Activated CD4-positive, alpha-beta memory T cell treated with anti-CD3 and anti-CD28 coated beads for 36 hours (primary cell): Measurements from ENCODE around the gene KCTD18. TPM values are rescaled to one million over a fixed set of nuclear protein-coding genes. Genes with fewer than 3 reads are reported as not detected.

Experiments
- CTCF ChIA-PET: fragments of 350-600 bp; sonication (Branson Sonifier 250); formaldehyde crosslinking; loops from one replicate; lab custom pipeline; 2021; ENCODE audit warnings: antibody characterized with exemption, inconsistent platforms; lab: Charles Lee
- POLR2A ChIA-PET: fragments of 350-600 bp; sonication (Branson Sonifier 250); formaldehyde crosslinking; loops from one replicate; lab custom pipeline; 2021; ENCODE audit warnings: antibody characterized with exemption; lab: Charles Lee
- DNase-seq: peaks from one replicate; pipeline ENCODE4 v3.0.0-alpha.2; 2020
- H3K27ac Mint-ChIP-seq: one replicate; pipeline ENCODE4 v1.8.0; 2021; ENCODE audit warnings: mixed read lengths
- H3K27me3 Mint-ChIP-seq: one replicate; pipeline ENCODE4 v1.8.0; 2021; ENCODE audit warnings: mixed read lengths
- H3K36me3 Mint-ChIP-seq: one replicate; pipeline ENCODE4 v1.8.0; 2021; ENCODE audit warnings: mixed read lengths
- H3K4me1 Mint-ChIP-seq: one replicate; pipeline ENCODE4 v1.8.0; 2021; ENCODE audit warnings: low read depth, mixed read lengths
- H3K4me3 Mint-ChIP-seq: one replicate; pipeline ENCODE4 v1.8.0; 2021; ENCODE audit warnings: mild to moderate bottlenecking, mixed read lengths
- H3K9me3 Mint-ChIP-seq: one replicate; pipeline ENCODE4 v1.8.0; 2021; ENCODE audit warnings: mixed read lengths
- intact Hi-C: fragments of 100-400 bp; cut with micrococcal nuclease; formaldehyde crosslinking; loops from one replicate; pipeline ENCODE4 v1.15.1; 2023
- total RNA-seq, 2 experiments: library from RNA; stranded (reverse); gene quantifications; one replicate each; pipeline ENCODE4 v1.2.3, GENCODE V29; 2021

Gene KCTD18
- total RNA-seq, 2 experiments from 2014 or later, result 13.8 to 14.9 TPM

GRCh38 chr2:200515155-200515554 lies 5.3 kb upstream of the KCTD18 start:
- Mint-ChIP-seq H3K36me3 (no peaks in the 10 kb centered on the region), H3K4me3 (no peak overlapping the region), H3K27ac (peak overlapping the region; percentile 2), H3K4me1 (peaks cover 17% of the 10 kb centered on the region), H3K9me3 (no peaks in the 10 kb centered on the region), H3K27me3 (no peaks in the 10 kb centered on the region)
- POLR2A ChIA-PET, result no interaction called here
- DNase-seq, result no peak
- CTCF ChIA-PET, result no interaction called here
- intact Hi-C loops, result loop anchor here (1.0 kb wide), 1 partner anchor 11 kb away; the partner anchor contains the start of gene SGO2

- no peaks in the 10 kb centered on the region for H3K27me3 Mint-ChIP-seq
- H3K27ac Mint-ChIP-seq, result peak overlapping the region; percentile 86
- intact Hi-C loops, result no loop called here
- ChIA-PET POLR2A (interaction anchor here (2.5 kb wide), 1 partner anchor 17 kb away, joined by 11 read pairs; the partner anchor contains the start of gene SGO2), CTCF (interaction anchor here (0.7 to 1.7 kb wide), 13 partner anchors 11 to 523 kb away, joined by 3 to 10 read pairs (median 4); partner anchors contain the start of gene SGO2)
- H3K36me3 Mint-ChIP-seq, result peaks cover 2% of the 10 kb centered on the region
- H3K9me3 Mint-ChIP-seq, result no peaks in the 10 kb centered on the region
- peak; percentile 20 for DNase-seq
- H3K4me1 Mint-ChIP-seq, result peaks cover 24% of the 10 kb centered on the region
- H3K4me3 Mint-ChIP-seq, result peak overlapping the region; percentile 97
Measured at GRCh38 chr2:200509235-200509611, 645 bp downstream of the KCTD18 start.

- no peak overlapping the region for H3K27ac Mint-ChIP-seq
Measured at GRCh38 chr2:200507179-200507578, 2.7 kb downstream of the KCTD18 start.

DNA sequence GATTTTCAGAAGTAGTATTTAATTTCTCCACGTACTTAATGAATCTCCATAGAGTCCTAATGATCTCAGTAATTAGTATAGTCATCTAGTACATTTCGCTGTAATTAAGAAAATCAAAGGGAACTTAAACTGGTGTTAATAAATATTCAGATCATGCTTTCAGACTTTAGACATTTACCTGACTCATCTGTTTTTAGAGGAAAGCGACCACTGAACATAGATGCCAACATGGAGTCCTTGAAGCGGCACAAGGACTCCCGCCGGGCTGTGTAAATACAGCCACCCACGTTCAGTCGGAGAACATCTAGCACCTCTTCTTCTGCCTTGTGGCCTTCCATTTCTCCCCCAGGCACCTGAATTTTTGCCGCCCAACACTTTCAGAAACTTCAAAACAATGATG lies 3.2 kb downstream of the KCTD18 start:
- DNase-seq, result no peak
- no peak overlapping the region for H3K4me3 Mint-ChIP-seq
- intact Hi-C loops, result no loop called here
- peaks cover 2% of the 10 kb centered on the region for H3K9me3 Mint-ChIP-seq
- H3K4me1 Mint-ChIP-seq, result peaks cover 29% of the 10 kb centered on the region
- no peak overlapping the region for H3K27ac Mint-ChIP-seq
- CTCF ChIA-PET, result interaction anchor here (0.6 kb wide), 1 partner anchor 526 kb away, joined by 4 read pairs; no protein-coding TSS in a partner anchor
- no peaks in the 10 kb centered on the region for H3K27me3 Mint-ChIP-seq
- H3K36me3 Mint-ChIP-seq, result peaks cover 13% of the 10 kb centered on the region
- POLR2A ChIA-PET, result no interaction called here

More at GRCh38 chr2:200507179-200507578, 2.7 kb downstream of the KCTD18 start:
- Mint-ChIP-seq H3K27me3 (no peaks in the 10 kb centered on the region), H3K36me3 (peaks cover 12% of the 10 kb centered on the region), H3K4me1 (peaks cover 29% of the 10 kb centered on the region), H3K9me3 (peaks cover 2% of the 10 kb centered on the region), H3K4me3 (no peak overlapping the region)
- ChIA-PET POLR2A (no interaction called here), CTCF (no interaction called here)
- intact Hi-C loops, result no loop called here
- no peak for DNase-seq

GRCh38 chr2:200502196-200502595 lies 7.7 kb downstream of the KCTD18 start:
- H3K27ac Mint-ChIP-seq, result no peak overlapping the region
- peaks cover 19% of the 10 kb centered on the region for H3K36me3 Mint-ChIP-seq
- H3K4me1 Mint-ChIP-seq, result peaks cover 13% of the 10 kb centered on the region
- no peak for DNase-seq
- ChIA-PET CTCF (interaction anchor here (0.6 to 0.9 kb wide), 2 partner anchors 9 to 24 kb away, joined by 3 read pairs; no protein-coding TSS in a partner anchor), POLR2A (no interaction called here)
- intact Hi-C loops, result no loop called here
- H3K9me3 Mint-ChIP-seq, result peaks cover 2% of the 10 kb centered on the region
- H3K27me3 Mint-ChIP-seq, result no peaks in the 10 kb centered on the region
- no peak overlapping the region for H3K4me3 Mint-ChIP-seq

DNA sequence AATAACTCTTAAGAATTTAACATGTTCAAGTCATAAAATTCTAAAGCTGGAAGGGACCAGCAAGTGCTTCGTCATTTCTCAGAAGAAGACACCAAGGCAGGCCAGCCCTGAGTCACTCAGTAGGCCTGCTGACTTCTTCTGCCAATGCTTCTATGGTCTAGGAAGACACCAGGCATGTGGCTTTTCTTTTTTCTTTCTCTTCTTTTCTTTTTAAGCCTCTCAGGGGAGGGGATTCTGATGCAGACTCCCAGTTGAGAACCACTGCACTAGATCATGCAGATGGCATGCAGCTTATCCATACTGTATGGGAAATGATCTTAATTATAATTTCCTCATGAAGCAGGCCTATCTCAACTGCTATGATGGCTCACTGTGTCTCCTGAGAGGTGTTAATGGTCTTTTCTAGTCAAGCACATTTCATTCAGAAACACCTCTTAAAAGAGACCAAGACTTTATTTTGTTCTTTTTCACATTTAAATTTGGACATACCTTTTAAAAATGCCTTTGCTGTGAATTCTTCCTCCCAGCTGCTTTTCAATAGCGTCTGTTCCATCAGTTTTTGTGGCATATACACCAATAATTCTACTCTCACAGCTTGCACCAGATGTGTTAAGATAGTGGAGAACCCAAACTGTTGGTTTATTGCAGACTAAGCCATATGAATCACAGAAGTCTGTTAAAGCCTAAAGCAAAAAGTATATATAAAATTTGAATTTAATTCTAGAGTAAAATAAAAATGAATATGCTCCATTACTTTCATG lies 11.3 kb downstream of the KCTD18 start:
- peaks cover 24% of the 10 kb centered on the region for H3K36me3 Mint-ChIP-seq
- H3K27me3 Mint-ChIP-seq, result no peaks in the 10 kb centered on the region
- intact Hi-C loops, result no loop called here
- H3K27ac Mint-ChIP-seq, result no peak overlapping the region
- POLR2A ChIA-PET, result interaction anchor here (0.6 kb wide), 1 partner anchor 16 kb away, joined by 3 read pairs; no protein-coding TSS in a partner anchor
- no peak overlapping the region for H3K4me3 Mint-ChIP-seq
- CTCF ChIA-PET, result interaction anchor here (4.2 kb wide), 1 partner anchor 16 kb away, joined by 25 read pairs; no protein-coding TSS in a partner anchor
- H3K9me3 Mint-ChIP-seq, result peaks cover 2% of the 10 kb centered on the region
- H3K4me1 Mint-ChIP-seq, result peaks cover 5% of the 10 kb centered on the region
- DNase-seq, result no peak

GRCh38 chr2:200496696-200497095 lies 13.2 kb downstream of the KCTD18 start:
- DNase-seq, result no peak
- intact Hi-C loops, result no loop called here
- ChIA-PET POLR2A (no interaction called here), CTCF (interaction anchor here (4.2 kb wide), 1 partner anchor 14 kb away, joined by 25 read pairs; no protein-coding TSS in a partner anchor)
- H3K9me3 Mint-ChIP-seq, result no peaks in the 10 kb centered on the region
- H3K27me3 Mint-ChIP-seq, result no peaks in the 10 kb centered on the region
- H3K4me3 Mint-ChIP-seq, result no peak overlapping the region
- no peaks in the 10 kb centered on the region for H3K4me1 Mint-ChIP-seq
- H3K36me3 Mint-ChIP-seq, result peaks cover 25% of the 10 kb centered on the region
- H3K27ac Mint-ChIP-seq, result no peak overlapping the region

DNA sequence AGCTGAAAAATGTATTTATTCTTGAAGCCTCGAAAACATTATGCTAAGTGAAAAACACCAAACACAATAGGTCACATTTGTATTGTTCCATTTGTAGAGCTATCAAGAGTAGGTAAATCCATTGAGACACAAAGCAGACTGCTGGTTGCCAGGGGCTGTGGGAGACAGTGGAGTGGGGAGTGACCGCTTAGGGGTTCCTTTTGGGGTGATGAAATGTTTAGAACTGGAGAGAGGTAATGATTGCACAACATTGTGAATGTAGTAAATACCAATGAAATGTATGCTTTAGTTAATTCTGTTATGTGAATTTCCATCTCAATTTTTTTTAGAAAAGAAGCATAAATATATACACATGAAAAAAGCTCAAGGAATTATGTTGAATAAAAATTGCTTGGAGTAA lies 15.8 kb downstream of the KCTD18 start:
- POLR2A ChIA-PET, result interaction anchor here (0.6 kb wide), 1 partner anchor 256 kb away, joined by 4 read pairs; no protein-coding TSS in a partner anchor
- Mint-ChIP-seq H3K27me3 (no peaks in the 10 kb centered on the region), H3K4me3 (no peak overlapping the region), H3K36me3 (peaks cover 38% of the 10 kb centered on the region), H3K27ac (no peak overlapping the region), H3K4me1 (no peaks in the 10 kb centered on the region), H3K9me3 (peaks cover 2% of the 10 kb centered on the region)
- intact Hi-C loops, result no loop called here
- CTCF ChIA-PET, result interaction anchor here (1.1 to 2.4 kb wide), 3 partner anchors 10 to 16 kb away, joined by 3 to 10 read pairs (median 5); partner anchors contain the start of gene KCTD18
- no peak for DNase-seq

GRCh38 chr2:200492656-200493055 lies 17.2 kb downstream of the KCTD18 start:
- Mint-ChIP-seq H3K27ac (no peak overlapping the region), H3K4me1 (no peaks in the 10 kb centered on the region), H3K36me3 (peaks cover 36% of the 10 kb centered on the region), H3K9me3 (peaks cover 2% of the 10 kb centered on the region), H3K4me3 (no peak overlapping the region), H3K27me3 (no peaks in the 10 kb centered on the region)
- no peak for DNase-seq
- ChIA-PET CTCF (interaction anchor here (1.0 to 2.4 kb wide), 3 partner anchors 8 to 507 kb away, joined by 4 to 10 read pairs (median 5); no protein-coding TSS in a partner anchor), POLR2A (no interaction called here)
- intact Hi-C loops, result no loop called here

GRCh38 chr2:200490001-200490400 lies 19.9 kb downstream of the KCTD18 start:
- Mint-ChIP-seq H3K9me3 (peaks cover 2% of the 10 kb centered on the region), H3K36me3 (peaks cover 34% of the 10 kb centered on the region), H3K27me3 (no peaks in the 10 kb centered on the region), H3K4me1 (no peaks in the 10 kb centered on the region), H3K4me3 (no peak overlapping the region), H3K27ac (no peak overlapping the region)
- DNase-seq, result no peak
- intact Hi-C loops, result no loop called here
- ChIA-PET CTCF (interaction anchor here (1.0 kb wide), 1 partner anchor 20 kb away, joined by 3 read pairs; the partner anchor contains the start of gene KCTD18), POLR2A (no interaction called here)

GRCh38 chr2:200488169-200488568 lies 21.7 kb downstream of the KCTD18 start:
- ChIA-PET CTCF (no interaction called here), POLR2A (no interaction called here)
- intact Hi-C loops, result loop anchor here (10.0 kb wide), 1 partner anchor 293 kb away; no protein-coding TSS in a partner anchor
- Mint-ChIP-seq H3K4me3 (no peak overlapping the region), H3K4me1 (no peaks in the 10 kb centered on the region), H3K9me3 (peaks cover 2% of the 10 kb centered on the region), H3K27ac (no peak overlapping the region), H3K36me3 (peaks cover 26% of the 10 kb centered on the region), H3K27me3 (no peaks in the 10 kb centered on the region)
- no peak for DNase-seq

GRCh38 chr2:200486529-200486928 lies 23.3 kb downstream of the KCTD18 start:
- CTCF ChIA-PET, result interaction anchor here (1.9 to 7.9 kb wide), 2 partner anchors 501 to 506 kb away, joined by 6 to 49 read pairs; no protein-coding TSS in a partner anchor

More at GRCh38 chr2:200486529-200486928, 23.3 kb downstream of the KCTD18 start:
- H3K27ac Mint-ChIP-seq, result no peak overlapping the region
- peaks cover 16% of the 10 kb centered on the region for H3K36me3 Mint-ChIP-seq
- intact Hi-C loops, result loop anchor here (10.0 kb wide), 1 partner anchor 292 kb away; no protein-coding TSS in a partner anchor
- POLR2A ChIA-PET, result no interaction called here
- H3K4me1 Mint-ChIP-seq, result no peaks in the 10 kb centered on the region
- peaks cover under 1% of the 10 kb centered on the region for H3K9me3 Mint-ChIP-seq
- DNase-seq, result no peak
- H3K27me3 Mint-ChIP-seq, result no peaks in the 10 kb centered on the region
- no peak overlapping the region for H3K4me3 Mint-ChIP-seq
